Stimulated activated CD4-positive, alpha-beta T cell treated with anti-CD3 and anti-CD28 coated beads, Interleukin-1b, Interleukin-23, amount 100 ng/mL, for 4 hours (primary cell): ENCODE results near the gene TAC3.
"Not testable (repeated sequence)": the region's sequence is repeated elsewhere in the genome, so short reads cannot be mapped to it uniquely, and the experiment has no call there.

Source experiments
- DNase-seq, 2 donors: peaks; one replicate each; pipeline ENCODE4 v3.0.0-alpha.2; 2020; ENCODE audit warnings: low read depth in 2 of 2

The TAC3 gene

GRCh38 chr12:57037264-57037663 lies 20.9 kb upstream of the TAC3 start:
- DNase-seq, result no peak

GRCh38 chr12:57033431-57033830 lies 17.1 kb upstream of the TAC3 start:
- no peak for DNase-seq

GRCh38 chr12:57031789-57032188 lies 15.5 kb upstream of the TAC3 start:
- no peak for DNase-seq

GRCh38 chr12:57031138-57031725 lies 14.9 kb upstream of the TAC3 start:
- no peak for DNase-seq

- no peak for DNase-seq
Observed at GRCh38 chr12:57029457-57029856, 13.1 kb upstream of the TAC3 start.

- DNase-seq, result no peak
Observed at GRCh38 chr12:57027805-57028153, 11.4 kb upstream of the TAC3 start.

GRCh38 chr12:57027011-57027804 lies 10.9 kb upstream of the TAC3 start:
- DNase-seq, result no peak

GRCh38 chr12:57025196-57025595 lies 8.9 kb upstream of the TAC3 start:
- no peak for DNase-seq

- DNase-seq, result not testable (repeated sequence)
Observed at GRCh38 chr12:57022324-57022723, 6.0 kb upstream of the TAC3 start.

- DNase-seq, result no peak
Observed at GRCh38 chr12:57019983-57020719, 3.8 kb upstream of the TAC3 start.

- no peak for DNase-seq
Observed at GRCh38 chr12:57018906-57019305, 2.6 kb upstream of the TAC3 start.

GRCh38 chr12:57018353-57018752 lies 2.0 kb upstream of the TAC3 start:
- DNase-seq, result not testable (repeated sequence)

GRCh38 chr12:57012600-57013465 lies 3.5 kb downstream of the TAC3 start:
- no peak for DNase-seq

GRCh38 chr12:57011438-57012424 lies 4.6 kb downstream of the TAC3 start:
- no peak for DNase-seq

- no peak for DNase-seq
Observed at GRCh38 chr12:57010627-57011247, 5.6 kb downstream of the TAC3 start.

- DNase-seq, result no peak
Observed at GRCh38 chr12:57009949-57010626, 6.2 kb downstream of the TAC3 start.

- no peak for DNase-seq
Observed at GRCh38 chr12:57008178-57008577, 8.2 kb downstream of the TAC3 start.

GRCh38 chr12:57006809-57007475 lies 9.4 kb downstream of the TAC3 start:
- DNase-seq, result peak in 1 of 2 donors; percentile 26
